ENCODE data around the gene MLKL.

MLKL gene

GRCh38 chr16:74649839-74650504 lies 50.7 kb downstream of the MLKL start:
- no peak overlapping the region for H3K4me3 ChIP-seq (ENCODE audit: low read depth, low read length)
- TF ChIP-seq CTCF (IDR thresholded peaks at IDR 0.05; ENCODE audit: low read depth, low read length): no peak

GRCh38 chr16:74641969-74642368 lies 58.7 kb downstream of the MLKL start:
- no peak for TF ChIP-seq CTCF (IDR thresholded peaks at IDR 0.05; ENCODE audit: low read depth, low read length)

GRCh38 chr16:74637742-74638453 lies 62.8 kb downstream of the MLKL start:
- TF ChIP-seq CTCF (IDR thresholded peaks at IDR 0.05; ENCODE audit: low read depth, low read length): no peak
- H3K4me3 ChIP-seq (ENCODE audit: low read depth, low read length): no peak overlapping the region

More at GRCh38 chr16:74641969-74642368, 58.7 kb downstream of the MLKL start:
- H3K4me3 ChIP-seq (ENCODE audit: low read depth, low read length): no peak overlapping the region

GRCh38 chr16:74635303-74635702 lies 65.4 kb downstream of the MLKL start:
- no peak overlapping the region for H3K4me3 ChIP-seq (ENCODE audit: low read depth, low read length)
- no peak for TF ChIP-seq CTCF (IDR thresholded peaks at IDR 0.05; ENCODE audit: low read depth, low read length)

- no peak for TF ChIP-seq CTCF (IDR thresholded peaks at IDR 0.05; ENCODE audit: low read depth, low read length)
- H3K4me3 ChIP-seq (ENCODE audit: low read depth, low read length): no peak overlapping the region
Measured at GRCh38 chr16:74633686-74634085, 67.0 kb downstream of the MLKL start.

- no peak for TF ChIP-seq CTCF (IDR thresholded peaks at IDR 0.05; ENCODE audit: low read depth, low read length)
- H3K4me3 ChIP-seq (ENCODE audit: low read depth, low read length): no peak overlapping the region
Measured at GRCh38 chr16:74627506-74628220, 73.0 kb downstream of the MLKL start.

Data from WI38 (cell line).